Mucosa of descending colon (tissue), 3 donors: Measurements from ENCODE around the gene IVNS1ABP. TPM values are rescaled to one million over a fixed set of nuclear protein-coding genes. Genes with fewer than 3 reads are reported as not detected.
A peak's percentile ranks its signal among the peaks of the same experiment; 100 is the strongest.

Experiments used
- ATAC-seq: fragments of 200-7000 bp; cut with Tn5 transposase; one replicate; pipeline ENCODE4 v1.9.1; 2020; ENCODE audit warnings: mild to moderate bottlenecking, moderate library complexity
- DNase-seq, 3 donors: peaks; one replicate each; pipeline ENCODE4 v3.0.0-alpha.2; 2020
- H3K36me3 ChIP-seq: fragments of 200-600 bp; one replicate; pipeline ENCODE4 v1.8.0; 2021; ENCODE audit warnings: low read depth, mild to moderate bottlenecking
- H3K4me1 ChIP-seq: fragments of 200-600 bp; one replicate; pipeline ENCODE4 v1.8.0; 2021; ENCODE audit warnings: low read depth, mild to moderate bottlenecking
- H3K4me3 ChIP-seq: fragments of 200-600 bp; one replicate; pipeline ENCODE4 v1.8.0; 2021; ENCODE audit warnings: mild to moderate bottlenecking
- H3K9me3 ChIP-seq: fragments of 200-600 bp; one replicate; pipeline ENCODE4 v1.8.0; 2021; ENCODE audit warnings: mild to moderate bottlenecking
- CTCF ChIP-seq: fragments of 200-600 bp; IDR thresholded peaks from one replicate; pipeline ENCODE4 v1.8.0; 2022; ENCODE audit warnings: antibody characterized with exemption, mild to moderate bottlenecking
- intact Hi-C, 2 donors: fragments of 100-400 bp; cut with DNase I in 1 of 2; cut with micrococcal nuclease in 1 of 2; formaldehyde crosslinking; loops; one replicate each; pipeline versions ENCODE4 v1.11.0 to v1.11.1; 2022; cut with DNase I, micrococcal nuclease
- total RNA-seq, 3 donors: library from RNA; stranded (reverse); fragmentation: NEBNext Ultra II Directional in 2 of 3; extraction: Animal tissue kit (Norgen Biotek cat#: 25700) in 2 of 3; gene quantifications; one replicate each; pipeline versions ENCODE4 v1.2.1 to v1.2.4, GENCODE V29; 2021 to 2023
- donor health status: DM: no; HTN: no; CAD: no; lungs with moderate emphysema.
- donor health status: DM: no; HTN: no; CAD: no.
- donor health status: DM: no; HTN: yes; CAD: no.

IVNS1ABP gene
- total RNA-seq, 3 donors from 2014 or later = 111 to 213 (median 138) TPM

- intact Hi-C loops = loop anchor here in 1 of 2 donors (10.0 kb wide), 1 partner anchor 366 kb away; no protein-coding TSS in a partner anchor
- no peaks in the 10 kb centered on the region for H3K4me1 ChIP-seq
- H3K4me3 ChIP-seq = no peak overlapping the region
- H3K9me3 ChIP-seq = no peaks in the 10 kb centered on the region
- H3K36me3 ChIP-seq = no peaks in the 10 kb centered on the region
- ATAC-seq = no peak
- no peak for DNase-seq
- TF ChIP-seq CTCF = no peak
These were observed 1.5 kb upstream of the IVNS1ABP start for GRCh38 chr1:185318431-185319138.

GRCh38 chr1:185317886-185318310 is 855 bp upstream of the IVNS1ABP start:
- no peaks in the 10 kb centered on the region for H3K36me3 ChIP-seq
- intact Hi-C loops = loop anchor here in 1 of 2 donors (10.0 kb wide), 1 partner anchor 367 kb away; no protein-coding TSS in a partner anchor
- DNase-seq (peak; percentile 63 to 73 (median 63)), ATAC-seq (peak; percentile 8)
- H3K9me3 ChIP-seq = no peaks in the 10 kb centered on the region
- TF ChIP-seq CTCF = no peak
- peaks cover 7% of the 10 kb centered on the region for H3K4me1 ChIP-seq
- H3K4me3 ChIP-seq = peak overlapping the region; percentile 93

GRCh38 chr1:185316163-185317033 is 645 bp downstream of the IVNS1ABP start:
- Histone ChIP-seq H3K4me3 (peak overlapping the region; percentile 93), H3K4me1 (peaks cover 22% of the 10 kb centered on the region), H3K9me3 (no peaks in the 10 kb centered on the region), H3K36me3 (no peaks in the 10 kb centered on the region)
- intact Hi-C loops = loop anchor here in 1 of 2 donors (10.0 kb wide), 1 partner anchor 368 kb away; no protein-coding TSS in a partner anchor
- ATAC-seq = peak; percentile 73
- no peak for TF ChIP-seq CTCF
- peak; percentile 97 for DNase-seq

GRCh38 chr1:185315445-185316071 is 1.5 kb downstream of the IVNS1ABP start:
- Histone ChIP-seq H3K9me3 (no peaks in the 10 kb centered on the region), H3K36me3 (no peaks in the 10 kb centered on the region), H3K4me1 (peaks cover 23% of the 10 kb centered on the region), H3K4me3 (peak overlapping the region; percentile 93)
- ATAC-seq = peak; percentile 13
- intact Hi-C loops = loop anchor here in 1 of 2 donors (10.0 kb wide), 1 partner anchor 369 kb away; no protein-coding TSS in a partner anchor
- TF ChIP-seq CTCF = no peak
- DNase-seq = peak in 1 of 3 donors; percentile 80

- Histone ChIP-seq H3K4me1 (peaks cover 23% of the 10 kb centered on the region), H3K36me3 (no peaks in the 10 kb centered on the region), H3K9me3 (no peaks in the 10 kb centered on the region), H3K4me3 (no peak overlapping the region)
- intact Hi-C loops = loop anchor here in 1 of 2 donors (10.0 kb wide), 1 partner anchor 370 kb away; no protein-coding TSS in a partner anchor
- TF ChIP-seq CTCF = no peak
- DNase-seq (peak in 1 of 3 donors; percentile 43), ATAC-seq (no peak)
These were observed 2.6 kb downstream of the IVNS1ABP start for GRCh38 chr1:185314411-185314810.
